SK-N-SH treated with all-trans-retinoic acid at 6 μM for 48 hours (cell line): ENCODE results near the gene EEF1AKMT4.
A peak's percentile ranks its signal among the peaks of the same experiment; 100 is the strongest.

Experiments used
- ATAC-seq: fragments of 200-7000 bp; cut with Tn5 transposase; 3 replicates; pipeline ENCODE4 v1.9.1; 2020; ENCODE audit warnings: mild to moderate bottlenecking, moderate library complexity
- ARNTL ChIP-seq: fragments of 450-650 bp; formaldehyde crosslinking; IDR thresholded peaks from 2 replicates; pipeline ENCODE4 v1.5.0; 2020; ENCODE audit warnings: low read depth, mild to moderate bottlenecking, moderate library complexity, borderline replicate concordance
- BACH2 ChIP-seq: fragments of 250-450 bp; sonication (Bioruptor Pico); IDR thresholded peaks from 2 replicates; pipeline ENCODE4 v1.9.0; 2021; ENCODE audit warnings: mild to moderate bottlenecking, borderline replicate concordance
- CREB5 ChIP-seq: fragments of 250-450 bp; sonication (Bioruptor Pico); IDR thresholded peaks from 2 replicates; pipeline ENCODE4 v1.5.1; 2020; ENCODE audit warnings: low read depth, mild to moderate bottlenecking, moderate library complexity
- CSDC2 ChIP-seq: fragments of 250-450 bp; sonication (Bioruptor Pico); IDR thresholded peaks from 2 replicates; pipeline ENCODE4 v1.5.0; 2020; ENCODE audit warnings: mild to moderate bottlenecking, moderate library complexity
- ESRRG ChIP-seq: fragments of 250-450 bp; sonication (Bioruptor Pico); IDR thresholded peaks from 2 replicates; pipeline ENCODE4 v1.6.1; 2021; ENCODE audit warnings: mild to moderate bottlenecking
- ISL1 ChIP-seq: fragments of 250-450 bp; sonication (Bioruptor Pico); IDR thresholded peaks from 2 replicates; pipeline ENCODE4 v2.1.2; 2022; ENCODE audit warnings: mild to moderate bottlenecking, moderate library complexity
- OSR1 ChIP-seq: fragments of 250-450 bp; sonication (Bioruptor Pico); IDR thresholded peaks from 2 replicates; pipeline ENCODE4 v1.8.0; 2022; ENCODE audit warnings: moderate library complexity, mild to moderate bottlenecking, inconsistent platforms
- POU6F1 ChIP-seq: fragments of 250-450 bp; sonication (Bioruptor Pico); IDR thresholded peaks from 2 replicates; pipeline ENCODE4 v1.8.0; 2021; ENCODE audit warnings: low read depth, mild to moderate bottlenecking, moderate library complexity, borderline replicate concordance
- PPARA ChIP-seq: fragments of 250-450 bp; sonication (Bioruptor Pico); IDR thresholded peaks from 2 replicates; pipeline ENCODE4 v1.5.0; 2020; ENCODE audit warnings: mild to moderate bottlenecking, borderline replicate concordance
- RARB ChIP-seq: fragments of 250-450 bp; sonication (Bioruptor Pico); IDR thresholded peaks from 2 replicates; pipeline ENCODE4 v1.8.0; 2021; ENCODE audit warnings: mild to moderate bottlenecking, moderate library complexity
- SNAI2 ChIP-seq: fragments of 250-450 bp; sonication (Bioruptor Pico); IDR thresholded peaks from 2 replicates; pipeline ENCODE4 v1.5.0; 2020; ENCODE audit warnings: mild to moderate bottlenecking, moderate library complexity
- TCF4 ChIP-seq: fragments of 250-450 bp; sonication (Bioruptor Pico); IDR thresholded peaks from 2 replicates; pipeline ENCODE4 v1.8.0; 2021; ENCODE audit warnings: mild to moderate bottlenecking, moderate library complexity, borderline replicate concordance
- ZC3H10 ChIP-seq: fragments of 250-450 bp; sonication (Bioruptor Pico); IDR thresholded peaks from 2 replicates; pipeline ENCODE4 v1.5.1; 2021; ENCODE audit warnings: mild to moderate bottlenecking, moderate library complexity
- ZFP3 ChIP-seq: fragments of 250-450 bp; sonication (Bioruptor Pico); IDR thresholded peaks from 2 replicates; pipeline ENCODE4 v1.5.0; 2020; ENCODE audit warnings: mild to moderate bottlenecking, moderate library complexity
- ZFP30 ChIP-seq: fragments of 450-650 bp; formaldehyde crosslinking; IDR thresholded peaks from 2 replicates; pipeline ENCODE4 v1.5.0; 2022; ENCODE audit warnings: mild to moderate bottlenecking, moderate library complexity
- ZNF565 ChIP-seq: fragments of 450-650 bp; formaldehyde crosslinking; conservative IDR thresholded peaks from 2 replicates; pipeline ENCODE4 v1.5.0; 2020; ENCODE audit warnings: low read depth, mild to moderate bottlenecking, moderate library complexity
- ZNF70 ChIP-seq: fragments of 450-650 bp; formaldehyde crosslinking; IDR thresholded peaks from 2 replicates; pipeline ENCODE4 v1.5.0; 2020; ENCODE audit warnings: mild to moderate bottlenecking, moderate library complexity
- ZNF8 ChIP-seq: fragments of 450-650 bp; formaldehyde crosslinking; IDR thresholded peaks from 2 replicates; pipeline ENCODE4 v1.5.0; 2020; ENCODE audit warnings: mild to moderate bottlenecking, moderate library complexity
- TF ChIP-seq, protein P1 (sequence below): fragments of 250-450 bp; sonication (Bioruptor Pico); IDR thresholded peaks from 2 replicates; pipeline ENCODE4 v1.5.1; 2021; ENCODE audit warnings: mild to moderate bottlenecking, moderate library complexity
- TF ChIP-seq, protein P2 (sequence below): fragments of 250-450 bp; sonication (Bioruptor Pico); IDR thresholded peaks from 2 replicates; pipeline ENCODE4 v1.8.0; 2020; ENCODE audit warnings: mild to moderate bottlenecking, moderate library complexity, borderline replicate concordance
- TF ChIP-seq, protein P3 (sequence below): fragments of 250-450 bp; sonication (Bioruptor Pico); IDR thresholded peaks from 2 replicates; pipeline ENCODE4 v1.5.0; 2020; ENCODE audit warnings: mild to moderate bottlenecking, moderate library complexity

Gene EEF1AKMT4

DNA sequence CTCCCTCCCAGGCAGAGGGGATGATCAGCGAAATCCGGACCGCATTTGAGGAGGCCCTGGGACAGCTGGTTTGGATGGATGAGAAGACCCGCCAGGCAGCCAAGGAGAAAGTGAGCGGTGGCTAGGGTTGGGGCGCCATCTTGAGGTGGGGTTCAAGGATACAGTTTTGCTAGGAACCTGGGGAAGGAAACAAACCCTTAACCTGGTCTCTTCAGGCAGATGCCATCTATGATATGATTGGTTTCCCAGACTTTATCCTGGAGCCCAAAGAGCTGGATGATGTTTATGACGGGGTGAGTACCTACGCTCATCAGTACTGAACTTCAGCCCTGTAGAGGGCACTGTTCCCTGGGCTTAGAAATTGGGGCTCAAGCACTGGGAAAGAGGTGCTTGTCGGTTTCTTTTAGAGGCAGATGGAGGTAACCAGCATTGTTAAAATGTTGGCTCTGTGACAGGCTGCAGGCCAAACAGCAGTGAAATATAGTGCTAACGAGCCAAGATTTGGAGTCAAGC is 40.0 kb downstream of the EEF1AKMT4 start:
- ATAC-seq, result peak; percentile 75
- no peak for TF ChIP-seq RARB (CRISPR knock-in tag)
- TF ChIP-seq TCF4 (CRISPR knock-in tag), result no peak
- no peak for TF ChIP-seq ZFP30
- no peak for TF ChIP-seq PPARA (CRISPR knock-in tag)
- no peak for TF ChIP-seq OSR1 (CRISPR knock-in tag)
- TF ChIP-seq ZNF8 (CRISPR knock-in tag), result no peak
- no peak for TF ChIP-seq ZFP3 (CRISPR knock-in tag)
- TF ChIP-seq BACH2 (CRISPR knock-in tag), result no peak
- no peak for TF ChIP-seq ESRRG (CRISPR knock-in tag)
- TF ChIP-seq CREB5, result no peak
- TF ChIP-seq ZC3H10, result no peak
- no peak for TF ChIP-seq CSDC2 (CRISPR knock-in tag)
- no peak for TF ChIP-seq ISL1 (CRISPR knock-in tag)
- TF ChIP-seq POU6F1, result no peak
- TF ChIP-seq, protein P1, sequence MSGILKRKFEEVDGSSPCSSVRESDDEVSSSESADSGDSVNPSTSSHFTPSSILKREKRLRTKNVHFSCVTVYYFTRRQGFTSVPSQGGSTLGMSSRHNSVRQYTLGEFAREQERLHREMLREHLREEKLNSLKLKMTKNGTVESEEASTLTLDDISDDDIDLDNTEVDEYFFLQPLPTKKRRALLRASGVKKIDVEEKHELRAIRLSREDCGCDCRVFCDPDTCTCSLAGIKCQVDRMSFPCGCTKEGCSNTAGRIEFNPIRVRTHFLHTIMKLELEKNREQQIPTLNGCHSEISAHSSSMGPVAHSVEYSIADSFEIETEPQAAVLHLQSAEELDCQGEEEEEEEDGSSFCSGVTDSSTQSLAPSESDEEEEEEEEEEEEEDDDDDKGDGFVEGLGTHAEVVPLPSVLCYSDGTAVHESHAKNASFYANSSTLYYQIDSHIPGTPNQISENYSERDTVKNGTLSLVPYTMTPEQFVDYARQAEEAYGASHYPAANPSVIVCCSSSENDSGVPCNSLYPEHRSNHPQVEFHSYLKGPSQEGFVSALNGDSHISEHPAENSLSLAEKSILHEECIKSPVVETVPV (CRISPR knock-in tag), result no peak
- TF ChIP-seq ZNF70 (CRISPR knock-in tag), result no peak
- TF ChIP-seq SNAI2, result no peak
- TF ChIP-seq, protein P2, sequence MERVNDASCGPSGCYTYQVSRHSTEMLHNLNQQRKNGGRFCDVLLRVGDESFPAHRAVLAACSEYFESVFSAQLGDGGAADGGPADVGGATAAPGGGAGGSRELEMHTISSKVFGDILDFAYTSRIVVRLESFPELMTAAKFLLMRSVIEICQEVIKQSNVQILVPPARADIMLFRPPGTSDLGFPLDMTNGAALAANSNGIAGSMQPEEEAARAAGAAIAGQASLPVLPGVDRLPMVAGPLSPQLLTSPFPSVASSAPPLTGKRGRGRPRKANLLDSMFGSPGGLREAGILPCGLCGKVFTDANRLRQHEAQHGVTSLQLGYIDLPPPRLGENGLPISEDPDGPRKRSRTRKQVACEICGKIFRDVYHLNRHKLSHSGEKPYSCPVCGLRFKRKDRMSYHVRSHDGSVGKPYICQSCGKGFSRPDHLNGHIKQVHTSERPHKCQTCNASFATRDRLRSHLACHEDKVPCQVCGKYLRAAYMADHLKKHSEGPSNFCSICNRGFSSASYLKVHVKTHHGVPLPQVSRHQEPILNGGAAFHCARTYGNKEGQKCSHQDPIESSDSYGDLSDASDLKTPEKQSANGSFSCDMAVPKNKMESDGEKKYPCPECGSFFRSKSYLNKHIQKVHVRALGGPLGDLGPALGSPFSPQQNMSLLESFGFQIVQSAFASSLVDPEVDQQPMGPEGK (CRISPR knock-in tag), result no peak
- TF ChIP-seq, protein P3, sequence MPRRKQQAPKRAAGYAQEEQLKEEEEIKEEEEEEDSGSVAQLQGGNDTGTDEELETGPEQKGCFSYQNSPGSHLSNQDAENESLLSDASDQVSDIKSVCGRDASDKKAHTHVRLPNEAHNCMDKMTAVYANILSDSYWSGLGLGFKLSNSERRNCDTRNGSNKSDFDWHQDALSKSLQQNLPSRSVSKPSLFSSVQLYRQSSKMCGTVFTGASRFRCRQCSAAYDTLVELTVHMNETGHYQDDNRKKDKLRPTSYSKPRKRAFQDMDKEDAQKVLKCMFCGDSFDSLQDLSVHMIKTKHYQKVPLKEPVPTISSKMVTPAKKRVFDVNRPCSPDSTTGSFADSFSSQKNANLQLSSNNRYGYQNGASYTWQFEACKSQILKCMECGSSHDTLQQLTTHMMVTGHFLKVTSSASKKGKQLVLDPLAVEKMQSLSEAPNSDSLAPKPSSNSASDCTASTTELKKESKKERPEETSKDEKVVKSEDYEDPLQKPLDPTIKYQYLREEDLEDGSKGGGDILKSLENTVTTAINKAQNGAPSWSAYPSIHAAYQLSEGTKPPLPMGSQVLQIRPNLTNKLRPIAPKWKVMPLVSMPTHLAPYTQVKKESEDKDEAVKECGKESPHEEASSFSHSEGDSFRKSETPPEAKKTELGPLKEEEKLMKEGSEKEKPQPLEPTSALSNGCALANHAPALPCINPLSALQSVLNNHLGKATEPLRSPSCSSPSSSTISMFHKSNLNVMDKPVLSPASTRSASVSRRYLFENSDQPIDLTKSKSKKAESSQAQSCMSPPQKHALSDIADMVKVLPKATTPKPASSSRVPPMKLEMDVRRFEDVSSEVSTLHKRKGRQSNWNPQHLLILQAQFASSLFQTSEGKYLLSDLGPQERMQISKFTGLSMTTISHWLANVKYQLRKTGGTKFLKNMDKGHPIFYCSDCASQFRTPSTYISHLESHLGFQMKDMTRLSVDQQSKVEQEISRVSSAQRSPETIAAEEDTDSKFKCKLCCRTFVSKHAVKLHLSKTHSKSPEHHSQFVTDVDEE (CRISPR knock-in tag), result no peak
- no peak for TF ChIP-seq ZNF565 (CRISPR knock-in tag)
- TF ChIP-seq, all 23 proteins: peak for 0

DNA sequence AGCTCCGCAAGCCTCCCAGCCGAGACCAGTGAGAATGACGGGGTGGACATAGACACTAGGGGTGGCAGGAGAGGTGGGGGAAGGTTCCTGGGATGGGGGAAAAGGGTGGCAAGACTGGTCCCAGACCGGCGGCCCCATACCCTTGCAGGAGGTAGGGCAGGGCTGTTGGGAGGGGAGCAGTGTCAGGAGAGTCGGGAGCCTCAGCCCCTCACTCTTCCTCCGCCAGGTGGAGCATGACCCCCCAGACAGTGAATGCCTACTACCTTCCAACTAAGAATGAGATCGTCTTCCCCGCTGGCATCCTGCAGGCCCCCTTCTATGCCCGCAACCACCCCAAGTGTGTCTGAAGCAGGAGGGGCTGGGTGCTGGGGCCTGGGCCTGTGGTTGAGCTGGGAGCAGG is 40.9 kb downstream of the EEF1AKMT4 start:
- no peak for TF ChIP-seq ESRRG (CRISPR knock-in tag)
- no peak for TF ChIP-seq ZC3H10
- TF ChIP-seq ZFP3 (CRISPR knock-in tag), result no peak
- TF ChIP-seq ZNF70 (CRISPR knock-in tag), result no peak
- no peak for TF ChIP-seq CSDC2 (CRISPR knock-in tag)
- no peak for TF ChIP-seq PPARA (CRISPR knock-in tag)
- TF ChIP-seq RARB (CRISPR knock-in tag), result no peak
- TF ChIP-seq ISL1 (CRISPR knock-in tag), result no peak
- no peak for TF ChIP-seq ZNF565 (CRISPR knock-in tag)
- TF ChIP-seq TCF4 (CRISPR knock-in tag), result no peak
- TF ChIP-seq POU6F1, result no peak
- TF ChIP-seq ARNTL (CRISPR knock-in tag), result no peak
- no peak for ATAC-seq
